Spleen (tissue), 7 donors: Measurements from ENCODE around the gene FAM20A.

Experiments used
- CTCF ChIP-seq, 11 experiments: fragments of 200-600 bp in 7 of 11; fragments of 450-650 bp in 4 of 11; sonication (generic) in 4 of 11; IDR thresholded peaks in 8 of 11; conservative IDR thresholded peaks in 3 of 11; 1 replicate in 7 of 11; 2 replicates in 4 of 11; pipeline versions ENCODE4 v1.4.0 to v1.8.0; 2016 to 2021; ENCODE audit warnings: antibody characterized with exemption in 11 of 11, inconsistent platforms in 4 of 11, mild to moderate bottlenecking in 1 of 11
- POLR2AphosphoS5 ChIP-seq, 3 donors: sonication (generic); formaldehyde crosslinking; IDR thresholded peaks; one replicate each; pipeline ENCODE4 v1.5.1; 2017; ENCODE audit warnings: antibody characterized with exemption in 3 of 3
- donor health status: DM: no; HTN: no; CAD: no; lungs with moderate emphysema.
- donor health status: DM: no; HTN: no; CAD: no.
- donor health status: DM: no; HTN: no; CAD: no.

DNA sequence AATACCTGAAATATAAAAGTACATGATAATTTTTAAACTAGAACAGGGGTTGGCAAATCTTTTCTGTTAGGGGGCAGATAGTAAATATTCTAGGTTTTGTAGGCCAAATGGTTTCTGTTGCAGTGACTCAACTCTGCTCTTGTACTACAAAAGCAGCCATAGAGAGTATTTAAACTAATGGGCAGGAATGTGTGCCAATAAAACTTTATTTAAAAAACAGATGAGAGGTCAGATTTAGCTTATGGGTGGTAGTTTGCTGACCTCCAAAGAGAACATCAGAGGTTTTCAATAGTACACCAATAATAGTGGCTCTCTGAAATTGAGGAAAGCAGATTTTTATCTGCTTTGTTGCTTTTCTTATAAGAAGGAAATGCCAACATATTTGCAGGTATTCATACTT, 15.2 kb upstream of the FAM20A start:
- TF ChIP-seq POLR2AphosphoS5 (IDR thresholded peaks at IDR 0.05) (no peak), CTCF (IDR thresholded peaks at IDR 0.05 in 8 of 11, conservative IDR thresholded peaks at IDR 0.05 in 3 of 11) (no peak)
